HG02938 (cell line): ENCODE results near the gene CHMP2B.

Experiments used
- ATAC-seq: cut with Tn5 transposase; IDR thresholded peaks from one replicate; pipeline ENCODE4 v1.9.1; 2021; ENCODE audit warnings: mild to moderate bottlenecking, moderate library complexity; ENCODE audit not compliant: unreplicated experiment

Gene CHMP2B, protein sequence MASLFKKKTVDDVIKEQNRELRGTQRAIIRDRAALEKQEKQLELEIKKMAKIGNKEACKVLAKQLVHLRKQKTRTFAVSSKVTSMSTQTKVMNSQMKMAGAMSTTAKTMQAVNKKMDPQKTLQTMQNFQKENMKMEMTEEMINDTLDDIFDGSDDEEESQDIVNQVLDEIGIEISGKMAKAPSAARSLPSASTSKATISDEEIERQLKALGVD

DNA sequence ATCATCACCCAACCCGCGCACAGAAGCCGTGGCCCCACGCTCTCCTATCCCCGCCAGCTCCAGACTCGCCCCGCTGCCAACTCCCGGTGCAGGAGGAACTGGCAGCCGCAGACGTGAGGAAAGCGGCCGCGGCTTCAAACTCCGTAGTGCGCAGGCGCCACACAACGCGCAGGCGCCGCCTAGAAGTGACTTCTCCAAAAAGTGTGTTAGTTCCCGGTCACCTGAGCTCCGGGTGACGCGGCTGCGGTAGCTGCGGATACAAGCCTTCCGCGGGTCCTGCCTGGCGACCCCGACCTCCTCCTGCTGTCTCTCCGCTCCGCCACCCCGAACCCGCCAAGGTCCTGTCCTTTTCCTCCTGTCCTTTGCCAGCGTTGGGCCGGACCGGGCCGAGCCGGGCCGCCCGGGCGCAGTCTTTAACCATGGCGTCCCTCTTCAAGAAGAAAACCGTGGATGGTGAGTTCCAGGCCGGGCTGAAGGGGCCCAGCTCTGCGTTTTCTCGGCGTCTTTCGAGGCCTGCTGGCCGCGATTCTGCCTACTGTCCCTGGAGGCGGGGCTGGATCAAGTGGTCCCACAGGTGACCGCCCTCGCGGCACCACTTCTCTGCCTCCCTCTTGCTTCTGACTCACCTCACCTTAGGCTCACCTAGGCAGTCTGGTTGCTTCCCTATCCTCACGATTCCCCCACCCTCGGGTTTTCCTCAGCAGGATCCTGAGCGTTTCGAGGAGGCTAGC, at the start of gene CHMP2B:
Gene CHMP2B (plus strand): TSS at position 206 of the 731 bp plus-strand sequence. CDS start 214 bp downstream, at position 420.
- peak; percentile 96 for ATAC-seq

- ATAC-seq: no peak
Measured at GRCh38 chr3:87179642-87180041, 47.5 kb upstream of the CHMP2B start.

GRCh38 chr3:87181551-87181950, 45.6 kb upstream of the CHMP2B start:
- no peak for ATAC-seq

GRCh38 chr3:87182023-87182422, 45.1 kb upstream of the CHMP2B start:
- no peak for ATAC-seq

DNA sequence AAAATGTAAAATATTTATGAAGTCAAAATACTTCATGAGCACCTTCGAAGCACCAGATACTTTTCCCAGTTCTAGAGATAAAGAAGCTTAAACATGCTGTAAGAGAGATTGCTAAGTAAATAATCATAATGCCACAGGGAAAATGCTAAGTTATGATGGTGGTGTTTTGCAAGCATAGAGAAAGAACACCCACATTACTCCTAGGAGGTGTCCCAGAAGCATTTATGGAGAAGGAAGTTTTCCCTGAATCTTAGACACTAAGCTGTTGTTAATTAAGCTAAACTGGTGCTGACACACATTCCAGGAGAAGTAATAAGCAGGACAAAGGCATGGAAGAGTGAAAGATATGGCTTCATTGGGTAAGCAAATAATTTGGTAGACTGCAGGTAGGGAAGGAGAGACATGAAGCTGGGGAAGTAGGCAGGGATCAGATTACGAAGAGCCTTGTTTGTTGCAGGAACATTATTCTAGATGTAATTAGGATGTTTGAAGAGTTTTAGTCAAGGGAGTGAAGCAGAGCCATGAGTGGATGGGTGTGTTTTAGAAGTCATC, 40.4 kb upstream of the CHMP2B start:
- ATAC-seq: no peak

- no peak for ATAC-seq
Measured at GRCh38 chr3:87191175-87191574, 35.9 kb upstream of the CHMP2B start.

DNA sequence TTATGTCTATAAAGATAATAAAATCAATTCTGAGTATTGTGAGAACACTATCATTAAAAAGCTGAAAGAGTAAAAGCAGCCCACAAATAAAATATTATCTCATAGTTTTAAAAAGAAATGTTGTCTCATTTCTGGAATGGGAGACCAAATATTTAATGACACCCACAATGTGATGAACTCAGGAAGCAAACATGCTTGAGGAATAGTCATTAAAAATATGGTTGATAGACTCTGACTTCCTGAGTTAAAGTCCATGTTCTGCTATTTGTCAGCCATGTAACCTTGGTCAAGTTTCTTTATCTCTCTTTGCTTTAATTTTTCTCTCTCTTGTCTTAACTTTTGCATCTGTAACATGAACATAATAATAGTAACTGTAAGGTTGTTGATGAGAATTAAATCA, 35.5 kb upstream of the CHMP2B start:
- no peak for ATAC-seq

DNA sequence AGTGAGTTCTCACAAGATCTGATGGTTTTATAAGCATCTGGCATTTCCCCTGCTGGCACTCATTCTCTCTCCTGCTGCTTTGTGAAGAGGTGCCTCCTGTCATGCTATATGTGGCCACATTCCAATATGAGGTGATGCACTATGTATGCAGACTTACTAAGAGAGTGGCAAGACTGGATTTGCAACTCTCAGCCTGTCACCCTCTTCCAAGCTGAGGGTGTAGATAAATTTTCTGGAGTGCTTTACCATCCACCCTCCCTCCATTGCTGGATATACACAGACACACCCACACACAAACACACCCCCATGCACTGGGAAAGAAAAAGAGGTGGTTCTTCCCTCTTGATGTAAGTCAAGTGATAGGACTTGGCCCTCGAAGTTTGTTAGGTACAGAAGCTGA, 30.2 kb upstream of the CHMP2B start:
- no peak for ATAC-seq

DNA sequence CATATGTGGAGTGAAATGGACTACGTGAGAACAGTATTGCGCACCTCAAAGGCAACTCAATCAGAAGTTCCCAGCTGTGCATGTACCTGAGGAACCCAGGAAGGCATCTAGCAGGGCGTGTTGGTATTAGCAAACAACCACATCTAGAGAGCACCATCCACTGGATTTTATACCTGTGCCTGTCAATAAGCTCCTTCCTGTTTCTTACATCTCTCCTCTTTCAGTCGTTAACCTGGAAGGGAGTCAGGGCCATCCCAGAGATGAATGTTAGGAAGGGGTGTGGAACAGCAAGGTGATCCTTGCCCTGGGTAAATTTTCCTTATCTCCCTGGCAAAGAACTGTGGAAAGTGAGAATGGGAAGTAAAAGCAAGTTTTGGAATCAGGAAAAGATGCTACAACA, 29.6 kb upstream of the CHMP2B start:
- no peak for ATAC-seq

GRCh38 chr3:87198774-87199173, 28.3 kb upstream of the CHMP2B start:
- ATAC-seq: no peak

DNA sequence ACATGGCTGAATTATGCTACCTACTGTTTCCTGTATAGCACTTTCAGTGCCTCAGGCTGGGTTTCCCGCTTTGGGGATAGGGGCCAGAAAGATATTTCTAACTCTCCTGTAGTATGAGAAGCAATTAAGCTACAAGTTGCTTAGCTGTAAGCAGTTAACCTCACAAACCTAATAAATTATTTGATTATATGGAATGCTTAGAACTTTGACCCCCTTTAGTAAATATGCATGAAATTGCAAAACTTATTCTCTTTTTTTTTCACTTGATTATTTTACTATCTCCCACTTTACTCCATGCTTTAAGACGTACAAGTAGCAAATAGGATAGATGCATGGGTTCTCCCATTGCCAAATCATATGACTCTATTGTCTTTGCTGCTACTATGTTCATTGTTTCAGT, 27.5 kb upstream of the CHMP2B start:
- ATAC-seq: no peak

DNA sequence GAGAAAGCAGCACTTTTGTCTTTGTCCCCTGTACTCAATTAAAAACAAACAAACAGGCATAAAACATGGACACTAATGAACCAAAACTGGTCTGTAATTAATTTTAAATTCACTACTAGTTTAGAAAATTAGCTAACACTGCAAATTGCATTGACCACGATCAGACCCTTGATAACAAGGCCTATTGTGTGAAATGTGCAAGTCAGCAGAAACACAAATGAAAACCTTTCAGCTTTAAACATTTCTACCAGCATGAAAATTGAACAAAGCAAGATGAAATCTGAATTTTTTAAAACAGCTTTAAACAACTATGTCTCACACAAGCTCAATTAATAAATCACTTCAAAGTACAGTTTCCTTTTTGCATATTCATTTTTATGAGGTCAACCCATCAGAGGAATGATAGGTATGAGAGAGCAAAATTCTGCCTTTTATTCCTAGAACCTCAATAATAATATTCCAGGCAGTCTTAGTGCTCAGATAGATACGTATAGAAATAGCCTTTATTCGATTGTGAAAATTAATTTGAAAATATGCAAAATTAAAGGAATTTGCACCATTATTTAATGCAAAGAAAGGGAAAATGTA, 27.0 kb upstream of the CHMP2B start:
- no peak for ATAC-seq

- ATAC-seq: no peak
Measured at GRCh38 chr3:87201727-87202126, 25.4 kb upstream of the CHMP2B start.

- ATAC-seq: no peak
Measured at GRCh38 chr3:87203809-87204208, 23.3 kb upstream of the CHMP2B start.

GRCh38 chr3:87206070-87206469, 21.0 kb upstream of the CHMP2B start:
- no peak for ATAC-seq

DNA sequence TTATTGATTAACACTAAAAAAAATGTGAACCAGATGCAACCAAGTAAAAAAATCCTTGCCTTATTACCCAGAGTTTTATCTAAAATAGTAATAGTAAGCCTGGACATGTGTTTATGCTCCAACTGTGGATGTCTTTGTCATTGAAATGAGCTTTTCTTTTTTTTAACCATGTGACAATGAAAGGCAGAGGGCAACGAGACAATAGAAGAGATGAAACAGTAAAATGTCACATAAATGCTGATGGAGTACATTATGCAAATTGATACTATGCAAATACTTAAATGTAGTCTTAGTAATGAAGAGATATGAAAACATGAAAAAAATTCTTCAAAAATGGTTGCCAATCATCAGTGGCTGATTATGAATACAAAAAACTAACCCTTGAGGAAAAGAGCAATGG, 20.5 kb upstream of the CHMP2B start:
- ATAC-seq: no peak

GRCh38 chr3:87207460-87207859, 19.6 kb upstream of the CHMP2B start:
- ATAC-seq: no peak

GRCh38 chr3:87209111-87209510, 18.0 kb upstream of the CHMP2B start:
- ATAC-seq: no peak

- ATAC-seq: no peak
Measured at GRCh38 chr3:87218560-87218959, 8.5 kb upstream of the CHMP2B start.

DNA sequence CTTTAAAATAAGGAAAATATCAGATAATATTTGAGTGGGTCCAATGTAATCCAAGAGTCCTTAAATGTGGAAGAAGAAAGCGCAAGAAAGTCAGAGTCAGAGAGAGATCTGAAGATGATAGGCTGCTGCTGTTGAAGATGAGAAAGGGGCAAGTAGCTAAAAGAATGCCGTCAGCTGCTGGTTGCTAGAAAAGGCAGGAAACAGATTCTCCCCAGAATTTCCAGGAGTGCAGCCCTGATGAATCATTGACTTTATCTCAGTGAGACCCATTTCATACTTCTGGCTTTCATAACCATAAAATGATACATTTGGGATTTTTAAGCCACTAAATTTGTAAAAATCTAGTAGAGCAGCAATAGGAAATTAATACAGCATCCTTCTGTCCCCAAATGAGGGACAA, 7.5 kb upstream of the CHMP2B start:
- ATAC-seq: no peak

GRCh38 chr3:87225659-87226058, 1.4 kb upstream of the CHMP2B start:
- ATAC-seq: no peak

- ATAC-seq: peak; percentile 0
Measured at GRCh38 chr3:87227835-87228144, 681 bp downstream of the CHMP2B start.
